ENCODE measurements around the gene ZNF609.
"Not testable (repeated sequence)": the region's sequence is repeated elsewhere in the genome, so short reads cannot be mapped to it uniquely, and the experiment has no call there.

ZNF609 gene

GRCh38 chr15:64586259-64586870, 126.0 kb downstream of the ZNF609 start:
- DNase-seq, result no peak

GRCh38 chr15:64586984-64587383, 126.6 kb downstream of the ZNF609 start:
- DNase-seq, result no peak

- DNase-seq, result no peak
Measured at GRCh38 chr15:64589435-64590084, 129.2 kb downstream of the ZNF609 start.

- not testable (repeated sequence) for DNase-seq
Measured at GRCh38 chr15:64592845-64593244, 132.5 kb downstream of the ZNF609 start.

- peak; percentile 31 for DNase-seq
Measured at GRCh38 chr15:64596701-64597476, 136.5 kb downstream of the ZNF609 start.

- peak; percentile 31 for DNase-seq
Measured at GRCh38 chr15:64597477-64597822, 137.1 kb downstream of the ZNF609 start.

- DNase-seq, result no peak
Measured at GRCh38 chr15:64599226-64599625, 138.8 kb downstream of the ZNF609 start.

- no peak for DNase-seq
Measured at GRCh38 chr15:64599716-64600115, 139.3 kb downstream of the ZNF609 start.

- DNase-seq, result no peak
Measured at GRCh38 chr15:64600794-64601193, 140.4 kb downstream of the ZNF609 start.

GRCh38 chr15:64604319-64604718, 143.9 kb downstream of the ZNF609 start:
- no peak for DNase-seq

GRCh38 chr15:64607416-64607815, 147.0 kb downstream of the ZNF609 start:
- DNase-seq, result not testable (repeated sequence)

GRCh38 chr15:64610257-64610919, 150.0 kb downstream of the ZNF609 start:
- DNase-seq, result no peak

GRCh38 chr15:64611085-64611725, 150.8 kb downstream of the ZNF609 start:
- no peak for DNase-seq

- no peak for DNase-seq
Measured at GRCh38 chr15:64614519-64614918, 154.1 kb downstream of the ZNF609 start.

- DNase-seq, result no peak
Measured at GRCh38 chr15:64617727-64618126, 157.3 kb downstream of the ZNF609 start.

GRCh38 chr15:64618138-64618537, 157.8 kb downstream of the ZNF609 start:
- no peak for DNase-seq

- DNase-seq, result no peak
Measured at GRCh38 chr15:64618540-64618939, 158.2 kb downstream of the ZNF609 start.

- DNase-seq, result no peak
Measured at GRCh38 chr15:64619880-64620839, 159.8 kb downstream of the ZNF609 start.

- DNase-seq, result no peak
Measured at GRCh38 chr15:64621056-64621455, 160.7 kb downstream of the ZNF609 start.

GRCh38 chr15:64622410-64623260, 162.3 kb downstream of the ZNF609 start:
- DNase-seq, result no peak

Data from NCI-H1694 (cell line).